Naive thymus-derived CD4-positive, alpha-beta T cell (primary cell): ENCODE measurements around the gene CD58. TPM values are rescaled to one million over a fixed set of nuclear protein-coding genes. Genes with fewer than 3 reads are reported as not detected.

Experiments
- ATAC-seq: fragments of 150-1000 bp; cut with Tn5 transposase; 2 replicates; pipeline ENCODE4 v1.10.0; 2021; ENCODE audit warnings: mild to moderate bottlenecking, moderate library complexity
- CTCF ChIA-PET: fragments of 350-600 bp; sonication (Branson Sonifier 250); formaldehyde crosslinking; loops from one replicate; lab custom pipeline; 2021; ENCODE audit warnings: antibody characterized with exemption; lab: Charles Lee
- POLR2A ChIA-PET: fragments of 350-600 bp; sonication (Branson Sonifier 250); formaldehyde crosslinking; loops from one replicate; lab custom pipeline; 2021; ENCODE audit warnings: antibody characterized with exemption, inconsistent platforms; lab: Charles Lee
- DNase-seq, 9 donors: peaks; one replicate each; pipeline versions ENCODE4 v3.0.0 to v3.0.0-alpha.2; 2020 to 2022; ENCODE audit warnings: mixed read lengths in 1 of 9
- H3K27ac ChIP-seq: one replicate; pipeline ENCODE4 v1.7.0; 2013; ENCODE audit warnings: mild to moderate bottlenecking, low read depth, low read length, moderate library complexity
- H3K27me3 ChIP-seq, 2 donors: one replicate each; pipeline ENCODE4 v1.7.0; 2013; ENCODE audit warnings: low read length in 2 of 2, mild to moderate bottlenecking in 2 of 2, moderate library complexity in 2 of 2; ENCODE audit not compliant: control insufficient read depth in 2 of 2, insufficient read depth in 2 of 2
- H3K36me3 ChIP-seq, 3 experiments: 1 replicate in 2 of 3; 2 replicates in 1 of 3; pipeline ENCODE4 v1.7.0; 2013; ENCODE audit warnings: low read length in 3 of 3, mild to moderate bottlenecking in 3 of 3, moderate library complexity in 1 of 3; ENCODE audit not compliant: insufficient read depth in 3 of 3, control insufficient read depth in 2 of 3
- H3K4me1 ChIP-seq, 2 donors: one replicate each; pipeline ENCODE4 v1.7.0; 2013; ENCODE audit warnings: low read length in 2 of 2, mild to moderate bottlenecking in 2 of 2, moderate library complexity in 1 of 2; ENCODE audit not compliant: control insufficient read depth in 2 of 2, insufficient read depth in 2 of 2
- H3K4me3 ChIP-seq: 2 replicates; pipeline ENCODE4 v1.7.0; 2013; ENCODE audit warnings: mild to moderate bottlenecking, low read length
- H3K9me3 ChIP-seq, 3 experiments: 1 replicate in 2 of 3; 2 replicates in 1 of 3; pipeline ENCODE4 v1.7.0; 2013; ENCODE audit warnings: low read length in 3 of 3; ENCODE audit not compliant: control insufficient read depth in 2 of 3
- H3K27ac Mint-ChIP-seq, 9 donors: one replicate each; pipeline ENCODE4 v1.8.0; 2020 to 2022; ENCODE audit warnings: mixed read lengths in 9 of 9, mild to moderate bottlenecking in 8 of 9, moderate library complexity in 5 of 9, inconsistent platforms in 2 of 9
- H3K27me3 Mint-ChIP-seq, 5 donors: one replicate each; pipeline ENCODE4 v1.8.0; 2021 to 2022; ENCODE audit warnings: mixed read lengths in 5 of 5, mild to moderate bottlenecking in 1 of 5
- H3K36me3 Mint-ChIP-seq, 5 donors: one replicate each; pipeline ENCODE4 v1.8.0; 2020 to 2022; ENCODE audit warnings: mixed read lengths in 5 of 5, mild to moderate bottlenecking in 3 of 5, inconsistent platforms in 1 of 5
- H3K4me1 Mint-ChIP-seq, 7 donors: one replicate each; pipeline ENCODE4 v1.8.0; 2020 to 2022; ENCODE audit warnings: mixed read lengths in 7 of 7, mild to moderate bottlenecking in 3 of 7, inconsistent platforms in 1 of 7
- H3K4me3 Mint-ChIP-seq, 10 donors: one replicate each; pipeline ENCODE4 v1.8.0; 2020 to 2022; ENCODE audit warnings: mild to moderate bottlenecking in 10 of 10, mixed read lengths in 10 of 10, moderate library complexity in 6 of 10, inconsistent platforms in 2 of 10
- H3K9me3 Mint-ChIP-seq, 11 donors: one replicate each; pipeline ENCODE4 v1.8.0; 2020 to 2022; ENCODE audit warnings: mixed read lengths in 11 of 11, mild to moderate bottlenecking in 4 of 11, inconsistent platforms in 1 of 11, moderate library complexity in 1 of 11
- intact Hi-C, 2 donors: fragments of 100-400 bp; cut with micrococcal nuclease; formaldehyde crosslinking; loops; one replicate each; pipeline ENCODE4 v1.15.1; 2023
- polyA plus RNA-seq, 2 donors: library from polyadenylated mRNA; unstranded; fragments of 300-500 nt; fragmentation: Illumina TruSeq; gene quantifications; one replicate each; pipeline ENCODE4 v1.2.3, GENCODE V29; 2021
- total RNA-seq, 6 experiments: library from RNA in 5 of 6; stranded (reverse) in 5 of 6; gene quantifications; 1 replicate in 5 of 6; 2 replicates in 1 of 6; pipeline ENCODE4 v1.2.3 and lab custom pipeline; 2021 to 2026

CD58 gene
- total and polyA plus RNA-seq, 7 experiments from 2014 or later, result 1.3 to 35.0 (median 4.0) TPM

DNA sequence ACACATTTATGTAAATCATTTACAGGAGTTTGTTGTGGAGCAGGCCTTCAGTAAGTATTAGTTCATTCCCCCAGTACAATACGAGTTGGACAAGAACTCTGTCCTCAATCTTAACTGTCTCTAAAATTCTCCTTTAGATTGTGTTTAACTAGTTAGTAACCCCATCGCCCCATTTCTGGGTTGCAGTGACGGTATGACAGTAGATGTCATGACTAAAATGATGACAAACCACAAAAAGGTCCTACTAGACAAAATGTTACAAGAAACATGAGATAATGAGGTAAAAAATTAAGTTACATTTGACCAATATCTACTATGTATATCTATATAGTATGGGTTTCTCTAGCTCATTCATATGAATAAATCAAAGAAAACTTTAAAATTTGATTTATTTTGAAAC, 41.1 kb downstream of the CD58 start:
- POLR2A ChIA-PET, result no interaction called here
- H3K9me3 Mint-ChIP-seq, result peaks cover 0 to 23% (median 0%) of the 10 kb centered on the region in 11 donors
- no peak overlapping the region for H3K27ac Mint-ChIP-seq
- peaks cover 0 to 19% (median 0%) of the 10 kb centered on the region in 7 donors for H3K4me1 Mint-ChIP-seq
- no peaks in the 10 kb centered on the region for H3K9me3 ChIP-seq
- H3K4me3 Mint-ChIP-seq, result no peak overlapping the region
- peaks cover 0 to 75% (median 19%) of the 10 kb centered on the region in 5 donors for H3K36me3 Mint-ChIP-seq
- H3K27me3 Mint-ChIP-seq, result no peaks in the 10 kb centered on the region
- CTCF ChIA-PET, result interaction anchor here (0.6 to 0.7 kb wide), 2 partner anchors 8 to 31 kb away, joined by 3 read pairs; no protein-coding TSS in a partner anchor
- H3K4me1 ChIP-seq, result no peaks in the 10 kb centered on the region
- H3K4me3 ChIP-seq, result no peak overlapping the region
- H3K27ac ChIP-seq, result no peak overlapping the region
- H3K36me3 ChIP-seq, result no peaks in the 10 kb centered on the region
- ATAC-seq (no peak), DNase-seq (no peak)
- no peaks in the 10 kb centered on the region for H3K27me3 ChIP-seq
- intact Hi-C loops, result no loop called here

DNA sequence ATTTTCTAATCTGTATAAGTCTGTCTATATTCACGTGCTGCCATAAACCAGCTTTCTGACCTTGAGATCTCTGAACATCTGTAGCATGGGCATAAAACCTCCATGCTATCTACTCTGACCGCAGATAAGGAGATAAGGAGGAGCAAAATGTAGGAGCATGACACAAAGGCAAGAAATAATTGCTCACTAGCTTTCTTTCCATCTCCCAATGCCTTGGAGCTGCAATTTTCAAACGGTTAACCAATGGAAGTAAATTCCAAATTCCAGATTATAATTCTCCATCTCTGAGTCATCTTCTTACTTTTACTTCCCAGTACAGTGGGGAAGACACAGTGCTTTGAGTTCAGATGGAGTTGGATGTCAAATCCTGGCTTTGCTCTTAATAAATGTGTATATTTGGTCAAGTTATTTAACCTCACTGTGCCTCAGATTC, 41.6 kb downstream of the CD58 start:
- no peak for DNase-seq
- Histone ChIP-seq H3K9me3 (no peaks in the 10 kb centered on the region), H3K4me1 (no peaks in the 10 kb centered on the region), H3K27me3 (no peaks in the 10 kb centered on the region), H3K27ac (no peak overlapping the region), H3K36me3 (no peaks in the 10 kb centered on the region), H3K4me3 (no peak overlapping the region)
- no peak for ATAC-seq
- intact Hi-C loops, result no loop called here
- H3K4me1 Mint-ChIP-seq, result peaks cover 0 to 19% (median 0%) of the 10 kb centered on the region in 7 donors
- H3K27ac Mint-ChIP-seq, result no peak overlapping the region
- H3K9me3 Mint-ChIP-seq, result peaks cover 0 to 23% (median 0%) of the 10 kb centered on the region in 11 donors
- peaks cover 0 to 73% (median 19%) of the 10 kb centered on the region in 5 donors for H3K36me3 Mint-ChIP-seq
- H3K27me3 Mint-ChIP-seq, result no peaks in the 10 kb centered on the region
- no peak overlapping the region for H3K4me3 Mint-ChIP-seq
- CTCF ChIA-PET, result no interaction called here
- POLR2A ChIA-PET, result no interaction called here

DNA sequence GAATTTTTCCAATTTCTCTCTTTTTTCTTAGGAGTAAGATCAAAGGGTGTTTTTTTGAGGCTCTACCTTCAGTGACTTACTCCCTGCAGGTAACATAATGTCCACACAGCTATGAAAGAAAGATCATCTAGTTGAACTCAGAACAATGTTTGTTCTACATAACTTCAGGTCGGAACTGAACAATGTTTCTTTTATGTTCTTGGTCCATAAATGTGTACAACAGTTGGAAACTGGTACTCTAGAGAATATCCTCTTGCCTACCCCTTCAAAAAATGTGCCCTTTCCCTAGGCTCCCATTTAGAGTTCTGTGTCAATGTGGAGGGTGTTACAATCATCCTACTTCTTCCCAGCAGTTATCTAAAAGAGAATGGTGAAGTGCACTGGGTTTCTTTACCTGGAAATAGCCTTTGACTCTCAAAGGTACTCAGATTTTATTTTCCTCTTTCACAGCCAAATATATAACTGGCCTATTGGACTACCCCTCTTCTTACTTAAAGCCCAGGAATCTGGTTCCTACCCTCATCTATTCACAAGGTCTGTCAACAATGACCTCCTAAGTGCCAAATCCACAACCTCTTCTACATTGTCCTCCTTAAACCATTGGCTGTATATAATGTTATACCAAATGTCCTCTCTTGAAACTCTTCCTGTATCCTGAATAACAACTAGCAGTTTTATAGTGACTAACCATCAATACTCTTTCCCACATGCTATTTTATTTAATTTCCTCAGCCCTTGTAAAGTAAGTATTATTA, 42.3 kb downstream of the CD58 start:
- Mint-ChIP-seq H3K36me3 (peaks cover 0 to 69% (median 14%) of the 10 kb centered on the region in 5 donors), H3K27me3 (no peaks in the 10 kb centered on the region), H3K27ac (no peak overlapping the region), H3K4me1 (peaks cover 0 to 12% (median 0%) of the 10 kb centered on the region in 7 donors), H3K4me3 (no peak overlapping the region), H3K9me3 (peaks cover 0 to 23% (median 0%) of the 10 kb centered on the region in 11 donors)
- no peaks in the 10 kb centered on the region for H3K4me1 ChIP-seq
- no peaks in the 10 kb centered on the region for H3K36me3 ChIP-seq
- no peaks in the 10 kb centered on the region for H3K9me3 ChIP-seq
- no peak overlapping the region for H3K27ac ChIP-seq
- ATAC-seq, result no peak
- DNase-seq, result no peak
- intact Hi-C loops, result no loop called here
- CTCF ChIA-PET, result no interaction called here
- no peak overlapping the region for H3K4me3 ChIP-seq
- H3K27me3 ChIP-seq, result no peaks in the 10 kb centered on the region
- POLR2A ChIA-PET, result no interaction called here

DNA sequence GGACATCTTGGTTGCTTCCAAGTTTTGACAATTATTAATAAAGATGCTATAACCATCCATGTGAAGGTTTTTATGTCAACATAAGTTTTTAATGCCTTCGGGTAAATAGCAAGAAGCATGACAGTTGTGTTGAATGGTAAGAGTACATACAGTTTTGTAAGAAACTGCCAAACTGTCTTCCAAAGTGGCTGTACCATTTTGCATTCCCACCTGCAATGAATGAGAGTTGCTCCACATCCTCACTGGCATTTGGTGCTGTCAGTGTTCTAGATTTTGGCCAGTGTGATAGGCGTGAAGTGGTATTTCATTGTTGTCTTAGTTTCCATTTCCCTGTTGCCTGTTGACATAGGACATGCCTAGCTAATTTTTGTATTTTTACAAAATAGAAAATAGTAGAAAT, 45.4 kb downstream of the CD58 start:
- intact Hi-C loops, result no loop called here
- Histone ChIP-seq H3K36me3 (no peaks in the 10 kb centered on the region), H3K4me3 (no peak overlapping the region), H3K27ac (no peak overlapping the region), H3K4me1 (no peaks in the 10 kb centered on the region), H3K27me3 (no peaks in the 10 kb centered on the region), H3K9me3 (no peaks in the 10 kb centered on the region)
- Mint-ChIP-seq H3K27ac (no peak overlapping the region), H3K4me3 (peak overlapping the region in 1 of 10 donors; percentile 6), H3K36me3 (peaks cover 0 to 66% (median 8%) of the 10 kb centered on the region in 5 donors), H3K4me1 (peaks cover 0 to 4% (median 0%) of the 10 kb centered on the region in 7 donors), H3K27me3 (no peaks in the 10 kb centered on the region), H3K9me3 (peaks cover 0 to 23% (median 0%) of the 10 kb centered on the region in 11 donors)
- DNase-seq (no peak), ATAC-seq (no peak)
- ChIA-PET POLR2A (no interaction called here), CTCF (no interaction called here)

DNA sequence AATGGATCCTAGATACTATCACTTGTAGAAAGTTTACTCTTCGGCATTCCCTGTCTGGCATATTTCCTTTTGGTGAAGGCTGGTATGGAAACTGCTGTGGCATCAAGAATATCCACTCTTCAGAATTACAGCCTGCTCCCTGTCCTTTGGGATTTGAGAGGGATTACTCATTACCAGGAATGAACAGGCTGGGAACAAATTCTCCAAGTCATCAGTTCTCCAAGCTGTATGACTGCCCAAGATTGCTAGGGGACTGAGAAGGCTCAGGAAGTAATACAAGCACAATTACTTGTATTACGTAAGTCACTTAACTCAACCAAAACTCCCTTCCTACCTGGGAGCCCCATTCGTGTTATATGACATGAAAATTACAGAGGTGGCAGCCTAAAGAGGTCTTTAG, 49.6 kb downstream of the CD58 start:
- H3K4me3 ChIP-seq, result no peak overlapping the region
- intact Hi-C loops, result no loop called here
- H3K4me1 Mint-ChIP-seq, result peaks cover 7 to 24% (median 13%) of the 10 kb centered on the region in 7 donors
- no peaks in the 10 kb centered on the region for H3K36me3 ChIP-seq
- H3K4me3 Mint-ChIP-seq, result no peak overlapping the region
- no peak overlapping the region for H3K27ac Mint-ChIP-seq
- H3K27ac ChIP-seq, result no peak overlapping the region
- ChIA-PET CTCF (interaction anchor here (0.7 kb wide), 1 partner anchor 9 kb away, joined by 3 read pairs; no protein-coding TSS in a partner anchor), POLR2A (no interaction called here)
- peaks cover 0 to 3% of the 10 kb centered on the region in 2 donors for H3K4me1 ChIP-seq
- H3K27me3 ChIP-seq, result no peaks in the 10 kb centered on the region
- no peaks in the 10 kb centered on the region for H3K9me3 ChIP-seq
- peaks cover 0 to 5% (median 0%) of the 10 kb centered on the region in 11 donors for H3K9me3 Mint-ChIP-seq
- DNase-seq (no peak), ATAC-seq (no peak)
- peaks cover 0 to 40% (median 0%) of the 10 kb centered on the region in 5 donors for H3K36me3 Mint-ChIP-seq
- no peaks in the 10 kb centered on the region for H3K27me3 Mint-ChIP-seq

DNA sequence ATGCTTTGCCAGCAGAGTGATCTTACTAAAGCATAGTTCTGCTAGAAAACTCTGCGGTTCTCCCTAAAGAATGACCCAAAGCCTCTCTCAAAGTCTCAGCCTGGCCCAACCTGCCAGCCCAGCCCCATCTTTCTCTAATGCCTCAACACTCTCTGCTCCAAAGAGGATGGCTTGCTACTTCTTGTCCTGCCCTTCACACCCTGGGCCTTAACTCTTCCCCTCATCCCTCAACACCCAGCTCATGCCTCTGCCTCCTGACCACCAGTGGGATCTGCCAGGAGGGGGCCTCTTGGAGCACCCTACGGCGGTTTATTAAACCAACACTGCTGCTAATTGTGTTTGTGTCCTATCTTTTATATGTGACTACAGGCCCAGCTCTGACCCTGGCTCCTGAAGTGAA, 52.4 kb downstream of the CD58 start:
- DNase-seq, result no peak
- no peaks in the 10 kb centered on the region for H3K9me3 Mint-ChIP-seq
- ChIA-PET POLR2A (no interaction called here), CTCF (no interaction called here)
- H3K4me1 Mint-ChIP-seq, result peaks cover 23 to 47% (median 33%) of the 10 kb centered on the region in 7 donors
- Histone ChIP-seq H3K9me3 (no peaks in the 10 kb centered on the region), H3K27me3 (no peaks in the 10 kb centered on the region), H3K27ac (no peak overlapping the region), H3K4me3 (no peak overlapping the region), H3K4me1 (peaks cover 26 to 31% of the 10 kb centered on the region in 2 donors), H3K36me3 (no peaks in the 10 kb centered on the region)
- H3K27ac Mint-ChIP-seq, result peak overlapping the region in 7 of 9 donors; percentile 25 to 93 (median 66)
- H3K36me3 Mint-ChIP-seq, result peaks cover 0 to 26% (median 0%) of the 10 kb centered on the region in 5 donors
- intact Hi-C loops, result loop anchor here in 1 of 2 donors (5.0 kb wide), 4 partner anchors 39 to 544 kb away; partner anchors contain the start of genes ATP1A1, CD58 and TTF2
- ATAC-seq, result no peak
- no peak overlapping the region for H3K4me3 Mint-ChIP-seq
- H3K27me3 Mint-ChIP-seq, result no peaks in the 10 kb centered on the region
